DMS114 treated with DMSO at 0.1 percent for 48 hours (cell line): ENCODE measurements around the gene MYO15A.
"Not testable (repeated sequence)": the region's sequence is repeated elsewhere in the genome, so short reads cannot be mapped to it uniquely, and the experiment has no call there.

Source experiments
- DNase-seq: peaks from one replicate; lab custom pipeline; 2025; ENCODE audit not compliant: unreplicated experiment; lab: John Stamatoyannopoulos, UW

The MYO15A gene

DNA sequence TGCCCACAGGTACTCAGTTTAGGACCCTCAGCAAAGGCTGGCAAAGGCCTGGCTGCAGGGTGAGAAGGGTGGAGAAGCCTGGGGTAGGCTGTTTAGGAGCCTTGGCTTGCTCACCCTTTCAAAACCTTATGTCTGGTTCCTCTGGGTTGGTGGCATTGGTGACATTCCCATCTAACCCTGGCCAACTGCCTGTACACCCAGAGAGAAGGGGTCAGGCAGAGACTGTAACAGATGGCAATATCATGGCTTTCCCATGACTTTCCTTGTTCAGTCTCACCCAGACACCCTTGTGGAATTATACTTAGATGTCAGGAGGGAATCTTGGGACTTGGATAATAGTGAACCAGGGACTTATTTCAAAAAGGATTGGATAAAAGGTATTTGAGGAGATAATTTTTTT is 98.4 kb downstream of the MYO15A start:
- DNase-seq = no peak

DNA sequence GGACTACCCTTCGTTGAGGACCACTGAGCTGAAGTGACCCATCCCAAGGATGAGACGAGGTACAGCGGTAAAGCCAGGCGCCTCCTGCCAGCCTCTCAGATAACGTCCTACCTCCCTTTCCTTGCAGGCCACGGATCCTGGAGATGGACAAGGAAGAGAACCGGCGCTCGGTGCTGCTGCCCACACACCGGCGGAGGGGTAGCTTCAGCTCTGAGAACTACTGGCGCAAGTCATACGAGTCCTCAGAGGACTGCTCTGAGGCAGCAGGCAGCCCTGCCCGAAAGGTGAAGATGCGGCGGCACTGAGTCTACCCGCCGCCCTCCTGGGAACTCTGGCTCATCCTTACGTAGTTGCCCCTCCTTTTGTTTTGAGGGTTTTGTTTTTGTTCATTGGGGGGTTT is 99.5 kb downstream of the MYO15A start:
- DNase-seq = no peak

DNA sequence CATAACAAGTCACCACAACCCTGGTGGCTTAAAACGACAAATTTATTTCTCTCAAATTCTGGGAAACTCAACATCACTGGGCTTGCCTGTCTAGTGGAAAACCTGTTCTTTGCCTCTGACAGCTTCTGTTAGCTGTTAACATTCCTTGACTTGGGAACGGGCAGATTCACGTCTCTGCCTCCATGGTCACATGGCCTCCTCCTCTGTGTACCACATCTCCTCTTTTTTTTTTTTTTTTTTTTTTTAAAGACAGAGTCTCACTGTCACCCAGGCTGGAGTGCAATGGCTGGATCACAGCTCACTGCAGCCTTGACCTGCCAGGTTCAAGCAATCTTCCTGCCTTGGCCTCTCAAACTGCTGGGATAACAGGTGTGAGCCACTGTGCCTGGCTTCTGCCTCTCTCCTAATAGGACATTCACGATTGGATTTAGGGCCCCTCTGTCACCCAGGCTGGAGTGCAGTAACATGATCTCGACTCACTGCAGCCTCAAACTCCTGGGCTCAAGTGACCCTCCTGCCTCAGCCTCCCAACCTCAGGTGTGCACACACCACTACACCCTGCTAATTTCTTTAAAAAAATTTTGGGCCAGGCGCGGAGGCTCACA is 105.2 kb downstream of the MYO15A start:
- no peak for DNase-seq

DNA sequence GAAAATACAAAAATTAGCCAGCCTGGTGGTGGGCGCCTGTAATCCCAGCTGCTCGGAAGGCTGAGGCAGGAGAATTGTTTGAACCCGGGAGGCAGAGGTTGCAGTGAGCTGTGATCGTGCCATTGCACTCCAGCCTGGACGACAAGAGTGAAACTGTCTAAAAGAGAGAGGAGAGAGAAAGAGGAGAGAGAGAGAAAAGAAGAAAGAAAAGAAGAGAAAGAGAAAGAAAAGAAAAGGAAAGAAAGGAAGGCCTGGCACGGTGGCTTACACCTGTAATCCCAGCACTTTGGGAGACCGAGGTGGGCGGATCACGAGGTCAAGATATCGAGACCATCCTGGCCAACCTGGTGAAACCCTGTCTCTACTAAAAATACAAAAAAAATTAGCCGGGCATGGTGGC is 108.3 kb downstream of the MYO15A start:
- DNase-seq = not testable (repeated sequence)

DNA sequence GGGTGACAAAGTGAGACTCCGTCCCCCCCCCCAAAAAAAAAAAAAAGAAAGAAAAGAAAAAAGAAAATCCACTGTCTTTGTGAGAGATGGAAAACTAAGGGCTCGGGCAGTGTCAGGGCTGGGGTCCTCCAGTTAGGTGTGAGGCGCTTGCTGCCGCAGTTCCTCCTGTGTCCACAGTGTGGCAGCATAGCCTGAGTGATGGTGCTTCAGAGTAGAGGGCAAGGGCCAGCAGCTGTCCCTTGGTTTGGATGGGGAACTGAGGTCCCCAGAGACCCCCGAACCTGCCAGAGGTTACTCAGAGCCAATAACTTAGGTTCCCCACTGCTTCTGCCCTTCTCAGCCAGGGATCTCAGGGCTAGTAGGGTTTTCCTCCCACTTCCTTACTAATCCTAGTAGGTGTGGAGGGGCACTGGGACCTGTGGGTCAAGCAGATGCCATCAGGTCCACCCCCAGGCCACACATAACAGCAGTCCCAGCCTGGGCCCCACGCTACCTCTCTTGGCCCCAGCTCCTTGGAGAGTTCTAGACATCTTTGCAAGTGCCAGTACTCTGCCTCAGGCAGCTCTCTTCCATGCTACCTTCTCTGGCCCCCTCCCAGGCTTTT is 109.0 kb downstream of the MYO15A start:
- no peak for DNase-seq

DNA sequence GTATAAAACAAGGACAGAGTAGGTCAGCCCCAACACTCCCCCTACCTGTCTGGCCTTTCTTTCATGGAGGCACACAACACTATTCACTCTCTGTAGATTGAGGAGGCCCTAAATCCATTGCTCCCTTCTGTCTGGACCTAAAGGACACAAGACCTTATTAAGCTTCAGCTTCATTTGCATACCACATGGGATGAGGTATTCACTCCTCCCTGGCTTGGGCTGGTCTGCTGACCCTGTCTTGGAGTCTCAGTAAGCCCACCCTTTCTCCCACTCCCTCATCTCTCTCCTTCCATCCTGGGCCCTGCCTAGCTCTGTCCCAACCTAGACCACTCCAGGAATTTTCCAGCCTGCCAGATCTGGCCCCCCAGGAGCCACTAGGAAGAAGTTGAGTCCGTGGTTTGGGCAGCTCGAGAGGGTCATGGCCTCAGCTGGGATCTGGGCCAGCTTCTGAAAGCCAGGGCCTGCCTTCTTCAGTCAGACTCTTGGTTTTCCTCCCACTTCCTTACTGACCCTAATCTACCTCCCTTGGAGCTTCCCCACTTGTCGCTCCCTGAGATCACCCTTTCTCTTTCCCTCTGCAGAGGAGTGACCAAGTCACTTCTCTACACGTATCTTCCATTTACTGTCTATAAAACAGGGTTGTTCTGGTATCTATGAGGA is 110.3 kb downstream of the MYO15A start:
- no peak for DNase-seq

DNA sequence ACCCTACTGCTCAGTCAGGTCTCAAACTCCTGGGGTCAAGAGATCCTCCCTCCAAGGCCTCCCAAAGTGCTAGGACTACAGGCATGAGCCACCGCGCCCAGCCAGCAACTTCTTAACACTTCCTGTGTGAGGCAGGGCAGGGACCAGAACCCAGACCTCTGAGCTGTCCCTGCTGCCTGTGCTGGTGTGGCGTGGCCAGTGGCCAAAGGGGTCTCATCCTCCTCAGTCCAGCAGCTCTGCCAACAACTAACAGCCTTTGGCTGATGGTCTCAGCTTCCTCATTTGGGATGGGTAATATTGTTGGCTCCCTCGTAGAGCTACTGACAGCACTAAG is 115.5 kb downstream of the MYO15A start:
- DNase-seq = no peak

DNA sequence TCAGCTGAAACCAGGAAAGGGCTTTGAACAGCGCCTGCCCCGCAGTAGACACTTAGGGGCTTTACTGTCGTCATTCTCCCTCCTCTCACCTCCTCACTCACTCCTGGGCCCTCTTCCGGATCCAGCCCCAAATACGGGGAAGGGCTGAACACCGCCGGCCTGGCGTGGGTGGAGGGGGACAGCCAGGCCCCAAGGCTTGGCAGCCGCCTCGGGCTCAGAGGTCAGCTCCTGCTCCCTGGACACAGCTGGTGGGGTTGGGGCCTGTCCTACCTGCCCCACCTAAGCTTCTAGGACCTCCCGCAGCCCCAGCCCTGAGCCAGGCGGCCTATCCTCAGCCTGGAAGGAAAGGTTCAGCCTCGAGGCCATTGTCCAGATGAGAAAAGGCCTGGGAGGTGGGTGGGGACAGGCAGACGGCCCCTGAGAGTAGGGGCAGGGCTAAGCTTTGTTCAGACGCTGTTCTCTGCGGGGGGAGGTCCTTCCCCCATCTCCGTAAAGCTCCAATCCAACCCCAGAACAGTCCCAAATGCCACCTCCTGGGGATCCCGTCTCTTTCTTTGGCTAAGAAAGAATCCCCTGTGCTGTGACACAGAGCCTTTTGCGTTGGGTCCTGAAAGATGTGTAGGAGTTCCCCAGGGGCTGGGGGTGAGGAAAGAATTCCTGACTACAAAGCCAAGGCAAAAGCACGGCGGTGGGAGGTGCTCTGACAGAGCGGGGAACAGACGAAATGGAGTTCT is 116.0 kb downstream of the MYO15A start:
- no peak for DNase-seq

DNA sequence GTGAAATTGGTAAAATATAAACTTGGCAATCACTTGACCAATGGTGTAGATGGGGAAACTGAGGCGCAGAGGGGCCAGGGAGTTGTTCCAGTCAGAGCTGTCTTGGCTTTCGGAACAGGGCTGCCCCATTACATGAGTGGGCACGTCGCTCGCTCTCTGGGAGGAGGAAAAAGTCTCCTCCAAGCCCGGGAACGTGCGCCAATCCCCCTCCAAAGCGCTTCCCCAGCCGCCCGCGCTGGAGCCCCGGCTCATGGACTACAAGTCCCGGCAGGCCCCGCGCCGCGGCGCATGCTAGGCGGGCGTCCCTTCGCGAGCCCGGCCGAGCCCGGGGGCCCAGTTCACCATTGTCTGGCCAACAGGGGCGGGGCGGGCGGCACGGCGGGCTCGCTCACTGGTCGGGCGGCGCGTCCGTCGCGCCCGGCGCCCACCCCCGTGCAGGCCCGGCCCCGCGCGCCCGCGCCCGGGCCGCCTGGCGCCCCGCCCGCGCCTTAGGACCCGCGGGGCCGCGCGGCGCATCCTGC is 116.6 kb downstream of the MYO15A start, which contains the start of gene LLGL1:
LLGL1 (plus strand) TSS at position 515 of the 521 bp plus-strand sequence. CDS start 48 bp downstream, outside the sequence.
- peak; percentile 38 for DNase-seq

DNA sequence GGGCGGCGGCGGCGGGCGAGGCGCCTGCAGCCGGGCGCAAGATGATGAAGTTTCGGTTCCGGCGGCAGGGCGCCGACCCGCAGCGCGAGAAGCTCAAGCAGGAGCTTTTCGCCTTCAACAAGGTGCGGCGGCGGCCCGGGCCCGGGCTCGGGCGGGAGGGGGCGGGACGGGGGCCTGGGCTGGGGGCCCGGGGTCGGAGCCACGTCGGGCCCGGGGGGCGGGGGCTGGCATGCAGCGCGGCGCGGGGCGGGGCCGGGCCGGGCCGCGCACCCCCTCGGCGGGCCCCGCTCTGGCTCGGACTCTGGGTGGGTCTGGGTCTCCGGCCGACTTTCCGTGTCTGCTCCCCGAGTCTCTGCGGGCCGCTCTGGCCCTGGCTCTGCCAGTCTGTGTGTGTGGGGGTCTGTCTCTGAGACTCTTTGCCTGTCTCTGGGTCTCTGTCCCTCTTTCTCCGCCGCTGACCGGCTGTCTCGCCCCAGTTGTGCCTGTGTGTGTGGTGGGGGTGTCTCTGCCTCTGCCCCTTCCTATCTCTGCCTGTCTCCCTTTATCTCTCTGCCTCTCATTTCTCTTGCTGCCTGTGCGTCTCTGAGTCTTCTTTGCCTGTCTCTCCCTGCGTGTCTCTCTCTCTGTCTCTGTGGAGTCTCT is 117.2 kb downstream of the MYO15A start:
- no peak for DNase-seq

DNA sequence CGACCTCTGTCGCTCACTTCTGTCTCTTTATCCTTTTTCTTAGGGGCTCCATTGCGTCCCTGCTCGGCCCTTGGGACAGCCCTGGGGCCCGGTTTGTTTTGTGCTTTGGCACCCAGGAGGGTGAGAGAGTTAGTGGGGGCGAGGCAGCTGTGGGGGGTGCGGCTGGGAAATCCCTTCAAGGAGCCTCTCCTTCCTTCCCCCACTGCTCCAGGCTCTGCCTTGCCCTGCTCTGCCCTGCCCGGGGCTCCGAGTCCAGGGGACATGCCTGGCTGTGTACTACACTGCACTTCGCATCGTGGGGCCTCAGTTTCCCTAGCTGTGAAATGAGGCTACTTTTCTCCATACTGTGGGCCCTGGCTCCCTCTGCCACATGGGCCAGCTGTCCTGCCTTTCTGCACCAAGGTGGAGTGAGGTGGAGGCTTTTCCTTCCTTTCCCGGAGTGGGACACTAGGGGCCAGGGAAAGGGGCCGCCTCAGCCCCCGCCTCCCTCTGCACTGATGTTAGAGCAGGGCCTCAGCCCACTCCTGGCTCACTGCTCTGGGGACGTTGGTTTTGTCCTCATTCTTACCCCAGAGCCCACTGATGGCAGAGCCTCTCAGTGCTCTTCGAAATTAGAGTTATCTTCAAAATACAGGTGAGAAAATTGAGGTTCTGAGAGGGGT is 117.9 kb downstream of the MYO15A start:
- no peak for DNase-seq

DNA sequence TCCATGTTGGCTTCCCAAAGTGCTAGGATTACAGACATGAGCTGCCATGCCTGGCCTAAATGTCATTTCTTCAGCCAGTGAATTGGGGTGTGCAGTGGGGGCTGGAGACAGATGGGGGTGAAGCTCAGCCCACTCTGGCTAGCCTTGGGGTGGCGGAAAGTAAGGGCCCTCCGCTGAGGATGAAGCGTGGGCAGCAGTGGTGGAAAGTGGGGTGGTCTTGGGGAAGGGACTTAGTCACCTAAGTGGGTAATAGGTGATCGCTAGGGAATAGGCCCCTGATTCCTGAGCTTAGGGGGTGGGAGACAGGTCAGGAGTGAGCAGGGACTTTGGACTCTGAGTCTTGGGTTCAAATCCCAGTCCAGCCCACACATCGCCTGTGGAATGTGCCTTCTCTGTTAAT is 119.1 kb downstream of the MYO15A start:
- DNase-seq = no peak

DNA sequence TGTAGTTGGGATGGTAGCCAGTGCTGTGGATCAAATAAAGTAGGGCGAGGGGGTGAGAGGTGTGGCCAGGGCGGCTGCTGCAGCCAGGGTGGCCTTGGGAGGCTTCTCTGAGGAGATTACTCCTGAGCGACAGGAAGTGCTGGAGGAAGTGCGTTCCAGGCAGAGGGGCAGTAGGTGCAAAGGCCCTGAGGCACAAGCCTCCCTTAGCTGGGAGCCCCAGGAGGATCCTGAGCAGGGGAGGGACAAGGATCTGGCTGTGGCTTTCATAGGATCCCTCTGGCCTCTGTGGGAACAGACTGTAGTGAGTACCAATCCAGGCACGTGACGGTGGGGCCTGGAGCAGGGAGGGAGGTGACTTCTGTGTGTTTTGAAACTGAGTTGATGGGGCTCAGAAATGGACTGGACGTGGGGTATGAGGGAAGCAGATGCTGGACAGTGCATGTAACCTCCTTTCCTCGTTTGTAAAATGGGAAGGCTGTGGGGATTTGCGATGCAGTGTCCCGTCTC is 119.7 kb downstream of the MYO15A start:
- DNase-seq = no peak

DNA sequence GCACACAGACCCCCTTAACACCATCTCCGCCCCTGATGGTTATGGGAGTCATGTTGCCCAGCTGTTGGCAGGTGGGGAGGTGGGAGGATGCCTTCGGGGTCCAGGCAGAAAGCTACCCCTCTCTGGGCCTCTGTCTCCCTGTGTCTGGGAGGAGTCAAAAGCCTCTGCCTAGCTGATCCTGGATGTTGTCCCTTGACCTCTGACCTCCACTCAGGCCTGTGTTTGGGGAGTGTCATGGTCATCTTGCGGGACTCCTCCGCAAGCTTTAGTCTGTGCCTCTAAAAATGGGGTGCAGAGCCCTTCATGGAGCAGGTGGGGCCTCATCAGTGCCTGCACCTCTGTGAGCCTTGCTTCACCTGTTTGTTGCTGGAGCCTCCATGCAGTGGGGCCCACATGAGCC is 120.7 kb downstream of the MYO15A start:
- DNase-seq = no peak
